ENCODE data around the gene CCL26. TPM values are rescaled to one million over a fixed set of nuclear protein-coding genes. Genes with fewer than 3 reads are reported as not detected.

Gene CCL26
- total and polyA plus RNA-seq, 2 donors from 2014 or later: 0.88 TPM; not detected in 1

DNA sequence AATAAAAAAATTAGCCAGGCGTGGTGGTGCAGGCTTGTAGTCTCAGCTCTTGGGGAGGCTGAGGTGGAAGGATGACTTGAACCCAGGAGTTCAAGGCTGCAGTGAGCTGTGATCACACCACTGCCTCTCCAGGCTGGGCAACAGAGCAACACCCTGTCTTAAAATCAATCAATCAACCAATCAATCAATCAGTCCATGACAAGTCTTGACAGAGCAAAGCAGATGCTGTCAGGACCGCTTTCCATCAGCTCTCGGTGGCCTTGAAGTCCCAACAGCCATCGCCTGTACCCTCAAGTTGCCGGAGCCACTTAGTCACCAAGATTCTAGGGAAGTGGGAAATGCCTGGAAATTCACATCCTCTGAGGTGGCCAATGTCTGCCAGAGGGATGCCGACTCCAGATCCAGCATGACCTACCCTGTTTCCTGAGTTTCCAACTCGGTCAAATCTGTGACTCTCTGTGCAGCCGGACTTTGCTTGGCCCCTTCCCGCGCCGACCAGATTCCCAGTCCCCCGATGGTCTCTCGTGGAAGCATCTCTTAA is 42.5 kb upstream of the CCL26 start:
- H3K27me3 ChIP-seq (ENCODE audit: control insufficient read depth, insufficient read depth, low read length): no peaks in the 10 kb centered on the region
- H3K9ac ChIP-seq (ENCODE audit: low read length in 3 of 3): no peak overlapping the region
- TF ChIP-seq, protein P1, sequence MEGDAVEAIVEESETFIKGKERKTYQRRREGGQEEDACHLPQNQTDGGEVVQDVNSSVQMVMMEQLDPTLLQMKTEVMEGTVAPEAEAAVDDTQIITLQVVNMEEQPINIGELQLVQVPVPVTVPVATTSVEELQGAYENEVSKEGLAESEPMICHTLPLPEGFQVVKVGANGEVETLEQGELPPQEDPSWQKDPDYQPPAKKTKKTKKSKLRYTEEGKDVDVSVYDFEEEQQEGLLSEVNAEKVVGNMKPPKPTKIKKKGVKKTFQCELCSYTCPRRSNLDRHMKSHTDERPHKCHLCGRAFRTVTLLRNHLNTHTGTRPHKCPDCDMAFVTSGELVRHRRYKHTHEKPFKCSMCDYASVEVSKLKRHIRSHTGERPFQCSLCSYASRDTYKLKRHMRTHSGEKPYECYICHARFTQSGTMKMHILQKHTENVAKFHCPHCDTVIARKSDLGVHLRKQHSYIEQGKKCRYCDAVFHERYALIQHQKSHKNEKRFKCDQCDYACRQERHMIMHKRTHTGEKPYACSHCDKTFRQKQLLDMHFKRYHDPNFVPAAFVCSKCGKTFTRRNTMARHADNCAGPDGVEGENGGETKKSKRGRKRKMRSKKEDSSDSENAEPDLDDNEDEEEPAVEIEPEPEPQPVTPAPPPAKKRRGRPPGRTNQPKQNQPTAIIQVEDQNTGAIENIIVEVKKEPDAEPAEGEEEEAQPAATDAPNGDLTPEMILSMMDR (IDR thresholded peaks at IDR 0.05; ENCODE audit: borderline replicate concordance, extremely low read depth, insufficient read depth): no peak
- FAIRE-seq (no peak), DNase-seq (no peak)
- H3K36me3 ChIP-seq (ENCODE audit: control insufficient read depth in 2 of 3, insufficient read depth in 3 of 3, low read length in 3 of 3): no peaks in the 10 kb centered on the region
- no peak overlapping the region for H3K27ac ChIP-seq (ENCODE audit: low read depth in 2 of 2, low read length in 2 of 2)
- intact Hi-C loops (cut with DNase I): no loop called here
- H3K9me3 ChIP-seq (ENCODE audit: control insufficient read depth in 2 of 3, insufficient read depth in 1 of 3, low read length in 3 of 3): no peaks in the 10 kb centered on the region
- no peaks in the 10 kb centered on the region for H3K4me1 ChIP-seq (ENCODE audit: control insufficient read depth in 2 of 3, insufficient read depth in 2 of 3, low read depth in 1 of 3, low read length in 3 of 3)
- no peak overlapping the region for H3K4me3 ChIP-seq (ENCODE audit: low read length in 3 of 3)

DNA sequence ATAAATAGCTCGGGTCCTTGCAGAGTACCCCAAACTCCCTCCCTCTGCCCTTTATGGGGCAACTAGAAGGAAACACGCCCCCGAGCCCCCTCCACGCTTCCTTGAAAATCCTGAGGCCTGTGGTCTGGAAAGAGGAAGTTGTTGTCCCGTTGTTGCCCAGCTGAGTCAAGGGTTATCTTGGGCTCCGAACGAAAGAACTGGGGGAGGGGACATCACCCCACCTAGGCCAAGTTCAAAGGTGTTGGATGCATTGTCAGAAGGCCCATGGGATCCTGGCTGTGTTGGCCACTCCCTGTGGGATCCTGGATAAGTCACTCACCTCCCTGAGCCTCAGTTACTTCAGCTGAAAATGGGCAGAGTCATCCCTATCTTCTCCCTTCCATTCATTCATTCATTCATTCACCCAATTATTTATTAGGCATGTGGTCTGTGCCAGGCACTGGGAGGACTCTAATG is 41.8 kb upstream of the CCL26 start, which contains the start of gene CCL24:
CCL24 (minus strand) TSS at position 26 of the 456 bp plus-strand sequence. CDS start 91 bp downstream, outside the sequence.
- Histone ChIP-seq H3K27ac (ENCODE audit: low read depth in 2 of 2, low read length in 2 of 2) (no peak within 1 kb of the TSS), H3K4me1 (ENCODE audit: control insufficient read depth in 2 of 3, insufficient read depth in 2 of 3, low read depth in 1 of 3, low read length in 3 of 3) (no peaks in the 10 kb centered on the region), H3K36me3 (ENCODE audit: control insufficient read depth in 2 of 3, insufficient read depth in 3 of 3, low read length in 3 of 3) (no peaks in the 10 kb centered on the region), H3K27me3 (ENCODE audit: control insufficient read depth, insufficient read depth, low read length) (no peaks in the 10 kb centered on the region), H3K9ac (ENCODE audit: low read length in 3 of 3) (no peak within 1 kb of the TSS), H3K9me3 (ENCODE audit: control insufficient read depth in 2 of 3, insufficient read depth in 1 of 3, low read length in 3 of 3) (no peaks in the 10 kb centered on the region), H3K4me3 (ENCODE audit: low read length in 3 of 3) (no peak within 1 kb of the TSS)
- no peak for DNase-seq
- no peak for FAIRE-seq
- TF ChIP-seq, protein P1 (IDR thresholded peaks at IDR 0.05; ENCODE audit: borderline replicate concordance, extremely low read depth, insufficient read depth): no peak
- intact Hi-C loops (cut with DNase I): no loop called here

DNA sequence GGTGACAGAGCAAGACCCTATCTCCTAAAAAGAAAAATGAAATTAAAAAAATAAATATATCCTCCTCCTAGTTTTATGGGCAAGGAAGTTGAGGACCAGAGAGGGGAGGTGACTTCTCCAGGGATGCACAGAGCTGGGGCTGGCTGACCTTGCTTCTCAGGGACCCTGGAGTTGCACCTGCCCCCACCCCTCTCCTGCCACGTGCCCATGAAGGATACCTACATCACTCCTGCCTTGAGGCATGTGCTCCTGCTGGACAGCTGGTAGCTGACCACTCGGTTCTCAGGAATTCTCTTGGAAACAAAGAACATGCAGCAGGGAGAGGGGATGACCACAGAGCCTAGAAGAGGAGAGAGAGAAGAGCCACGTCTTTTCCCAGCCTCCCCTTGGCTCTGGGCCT is 41.1 kb upstream of the CCL26 start:
- DNase-seq: no peak
- FAIRE-seq: no peak
- H3K4me3 ChIP-seq (ENCODE audit: low read length in 3 of 3): no peak overlapping the region
- no peaks in the 10 kb centered on the region for H3K36me3 ChIP-seq (ENCODE audit: control insufficient read depth in 2 of 3, insufficient read depth in 3 of 3, low read length in 3 of 3)
- TF ChIP-seq, protein P1 (IDR thresholded peaks at IDR 0.05; ENCODE audit: borderline replicate concordance, extremely low read depth, insufficient read depth): no peak
- intact Hi-C loops (cut with DNase I): no loop called here
- H3K27ac ChIP-seq (ENCODE audit: low read depth in 2 of 2, low read length in 2 of 2): no peak overlapping the region
- no peaks in the 10 kb centered on the region for H3K4me1 ChIP-seq (ENCODE audit: control insufficient read depth in 2 of 3, insufficient read depth in 2 of 3, low read depth in 1 of 3, low read length in 3 of 3)
- no peaks in the 10 kb centered on the region for H3K9me3 ChIP-seq (ENCODE audit: control insufficient read depth in 2 of 3, insufficient read depth in 1 of 3, low read length in 3 of 3)
- no peaks in the 10 kb centered on the region for H3K27me3 ChIP-seq (ENCODE audit: control insufficient read depth, insufficient read depth, low read length)
- H3K9ac ChIP-seq (ENCODE audit: low read length in 3 of 3): no peak overlapping the region
